SK-N-SH (cell line): Measurements from ENCODE around the gene PLXND1.

ENCODE experiments used
- CHD2 ChIP-seq: fragments of 150-350 bp; IDR thresholded peaks from 2 replicates; pipeline ENCODE4 v1.6.1; 2018; ENCODE audit warnings: low read length; ENCODE audit not compliant: partially characterized antibody
- CTCF ChIP-seq: fragments of 200-600 bp; sonication (generic); IDR thresholded peaks from 2 replicates; pipeline ENCODE4 v1.6.1; 2017; ENCODE audit warnings: antibody characterized with exemption, mild to moderate bottlenecking, moderate library complexity
- EP300 ChIP-seq, 2 experiments: IDR thresholded peaks; 2 replicates each; pipeline versions ENCODE4 v1.4.0 to v1.6.1; 2012; ENCODE audit warnings: borderline replicate concordance in 1 of 2, low read depth in 1 of 2, low read length in 1 of 2
- EZH2phosphoT487 ChIP-seq: fragments of 200-600 bp; sonication (generic); IDR thresholded peaks from 2 replicates; pipeline ENCODE4 v1.6.1; 2017; ENCODE audit warnings: low read depth, mixed run types, mild to moderate bottlenecking, antibody characterized with exemption, moderate library complexity, borderline replicate concordance
- FOXM1 ChIP-seq: IDR thresholded peaks from 2 replicates; pipeline ENCODE4 v1.4.0; 2012; ENCODE audit warnings: low read depth, mild to moderate bottlenecking
- IRF3 ChIP-seq: fragments of 150-350 bp; IDR thresholded peaks from 2 replicates; pipeline ENCODE4 v1.6.1; 2016; ENCODE audit warnings: mild to moderate bottlenecking, low read depth, low read length
- MAX ChIP-seq: IDR thresholded peaks from 2 replicates; pipeline ENCODE4 v1.4.0; 2012; ENCODE audit warnings: low read depth
- MXI1 ChIP-seq: IDR thresholded peaks from 2 replicates; pipeline ENCODE4 v1.6.1; 2012; ENCODE audit warnings: mild to moderate bottlenecking, low read depth, low read length, improper control_type of control experiment
- POLR2AphosphoS5 ChIP-seq: IDR thresholded peaks from 2 replicates; pipeline ENCODE4 v1.6.1; 2012; ENCODE audit warnings: low read depth, low read length
- RCOR1 ChIP-seq: fragments of 150-350 bp; IDR thresholded peaks from 2 replicates; pipeline ENCODE4 v1.6.1; 2017; ENCODE audit warnings: antibody characterized with exemption, low read length
- REST ChIP-seq: IDR thresholded peaks from 2 replicates; pipeline ENCODE4 v1.6.1; 2012; ENCODE audit warnings: mild to moderate bottlenecking, low read depth, low read length, moderate library complexity
- RFX5 ChIP-seq: IDR thresholded peaks from 2 replicates; pipeline ENCODE4 v1.6.1; 2012; ENCODE audit warnings: mild to moderate bottlenecking, improper control_type of control experiment, low read length
- USF2 ChIP-seq: fragments of 150-350 bp; IDR thresholded peaks from 2 replicates; pipeline ENCODE4 v1.6.1; 2017; ENCODE audit warnings: antibody characterized with exemption, low read length, low read depth, borderline replicate concordance

- TF ChIP-seq POLR2AphosphoS5, result no peak
- TF ChIP-seq CTCF, result no peak
- no peak for TF ChIP-seq RFX5
- TF ChIP-seq MAX, result no peak
- TF ChIP-seq RCOR1, result no peak
- TF ChIP-seq CHD2, result no peak
- TF ChIP-seq IRF3, result no peak
- no peak for TF ChIP-seq EP300 (IDR thresholded peaks at IDR 0.05; ENCODE audit: borderline replicate concordance in 1 of 2, low read depth in 1 of 2, low read length in 1 of 2)
- no peak for TF ChIP-seq REST
- TF ChIP-seq USF2, result no peak
- no peak for TF ChIP-seq FOXM1
- no peak for TF ChIP-seq MXI1
- TF ChIP-seq EZH2phosphoT487, result no peak
These were observed 3.5 kb downstream of the PLXND1 start for GRCh38 chr3:129602730-129603560.
